Fibroblast of skin of scalp (primary cell): Measurements from ENCODE around the gene ANKS1B.

Experiments
- DNase-seq: peaks from one replicate; pipeline ENCODE4 v3.0.0-alpha.2; 2013

The ANKS1B gene

DNA sequence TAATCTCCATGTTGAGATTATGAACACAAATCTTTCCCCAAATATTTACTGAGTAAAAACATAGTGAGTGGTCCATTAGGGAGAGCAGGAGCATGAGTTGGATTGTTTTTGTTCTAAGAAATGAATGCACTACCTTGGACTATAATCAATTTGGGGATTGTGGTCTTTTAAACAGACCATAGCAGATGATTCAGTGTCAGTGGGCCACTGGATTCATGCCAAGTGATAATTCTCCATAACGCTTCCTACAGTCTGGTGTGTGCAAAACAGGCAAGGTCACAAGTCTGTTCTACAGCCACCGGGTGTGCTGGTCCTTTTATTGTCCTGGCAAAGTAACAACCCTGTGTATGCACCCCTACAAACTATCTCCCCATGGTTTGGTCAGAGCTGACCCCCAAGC lies 1073.3 kb downstream of the ANKS1B start:
- no peak for DNase-seq

DNA sequence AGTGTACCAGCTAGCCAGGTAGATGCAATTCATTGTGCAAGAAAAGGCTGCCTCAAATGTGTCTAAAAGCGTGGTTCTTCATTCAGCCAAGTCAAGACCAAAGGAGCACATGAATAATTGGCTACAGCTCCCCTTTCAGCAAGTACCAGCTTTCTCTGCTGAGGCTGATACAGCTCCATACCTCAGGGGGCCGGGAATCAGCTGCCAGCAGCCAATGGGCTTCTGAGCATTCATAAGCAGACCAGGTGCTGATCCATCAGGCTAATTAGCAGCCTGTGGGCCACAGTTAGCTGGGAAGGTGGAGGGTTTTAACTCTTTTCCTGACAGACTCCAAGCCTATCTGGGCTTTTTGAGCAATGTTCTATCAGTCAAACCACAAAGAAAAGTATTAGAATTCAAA lies 1075.0 kb downstream of the ANKS1B start:
- no peak for DNase-seq

DNA sequence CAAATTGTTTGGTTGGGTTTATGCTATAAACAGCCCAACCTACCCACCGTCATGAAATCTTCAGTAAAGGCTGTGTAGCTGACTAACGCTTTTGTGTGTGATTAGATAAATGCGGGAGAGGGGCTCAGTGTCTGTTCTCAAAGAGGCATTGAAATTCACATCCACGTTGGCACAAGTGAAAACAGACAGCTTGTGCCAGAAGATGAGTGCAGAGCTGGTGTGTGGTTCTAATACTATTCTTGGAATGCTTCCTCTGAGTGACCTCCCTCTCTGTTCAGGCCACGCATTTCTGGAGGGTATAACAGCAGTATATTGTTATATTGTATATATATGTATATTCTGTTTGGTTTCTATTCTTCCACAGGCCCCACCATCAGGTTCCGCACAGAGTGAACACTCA lies 1075.9 kb downstream of the ANKS1B start:
- DNase-seq = no peak

DNA sequence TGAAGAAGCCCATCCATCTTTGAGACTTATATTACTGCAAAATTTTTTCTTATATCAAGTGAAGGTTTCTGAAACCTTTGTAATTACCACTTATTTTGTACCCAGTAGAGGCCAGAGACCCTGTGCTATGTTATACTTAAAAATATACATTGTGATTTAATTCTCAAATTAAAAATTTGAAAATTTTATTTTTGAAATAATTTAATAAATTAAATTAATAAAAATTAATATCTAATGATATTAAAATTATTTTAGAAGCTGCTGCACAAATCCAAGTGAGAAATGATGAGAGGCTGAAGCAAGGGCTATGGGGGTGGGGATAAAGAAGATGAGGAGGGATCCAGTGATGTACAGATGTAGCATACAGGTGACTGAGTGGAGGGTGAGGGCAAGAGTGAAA lies 1080.9 kb downstream of the ANKS1B start:
- no peak for DNase-seq

DNA sequence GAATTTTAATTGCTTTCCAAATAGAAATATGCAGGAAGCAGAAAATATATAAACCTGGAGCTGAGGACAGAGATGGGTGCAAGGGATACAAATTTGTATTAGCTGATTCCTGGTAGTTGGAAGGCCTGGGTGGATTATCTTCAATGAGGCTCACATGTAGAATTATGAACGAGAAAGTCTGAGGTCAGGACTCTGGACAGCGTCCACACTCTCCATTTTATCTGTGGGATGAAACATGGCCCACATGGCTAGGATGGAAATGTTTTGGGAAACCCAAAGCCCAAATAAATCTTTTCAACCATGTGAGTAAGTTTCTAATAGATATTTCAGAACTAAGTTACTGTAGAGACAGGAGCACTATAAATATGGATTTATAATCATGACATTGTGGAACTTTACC lies 1083.5 kb downstream of the ANKS1B start:
- no peak for DNase-seq

DNA sequence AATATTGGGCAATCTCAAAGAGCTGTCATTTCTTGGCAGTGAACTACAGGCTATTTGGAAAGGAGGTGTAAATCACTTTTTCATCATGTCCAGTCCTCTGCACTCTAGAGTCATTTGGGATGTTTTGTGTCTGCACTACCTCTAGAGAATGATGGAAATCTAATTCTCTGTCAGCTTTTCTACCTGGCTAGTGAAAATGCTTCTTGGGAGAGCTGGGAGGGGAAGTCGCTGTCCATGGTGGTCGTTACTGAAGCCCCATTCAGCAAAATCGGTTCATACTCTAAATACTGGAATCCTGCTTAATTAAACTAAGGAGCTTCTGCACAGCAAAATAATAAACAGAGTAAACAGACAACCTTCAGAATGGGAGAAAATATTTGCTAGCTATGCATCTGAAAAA lies 1087.8 kb downstream of the ANKS1B start:
- peak; percentile 10 for DNase-seq

DNA sequence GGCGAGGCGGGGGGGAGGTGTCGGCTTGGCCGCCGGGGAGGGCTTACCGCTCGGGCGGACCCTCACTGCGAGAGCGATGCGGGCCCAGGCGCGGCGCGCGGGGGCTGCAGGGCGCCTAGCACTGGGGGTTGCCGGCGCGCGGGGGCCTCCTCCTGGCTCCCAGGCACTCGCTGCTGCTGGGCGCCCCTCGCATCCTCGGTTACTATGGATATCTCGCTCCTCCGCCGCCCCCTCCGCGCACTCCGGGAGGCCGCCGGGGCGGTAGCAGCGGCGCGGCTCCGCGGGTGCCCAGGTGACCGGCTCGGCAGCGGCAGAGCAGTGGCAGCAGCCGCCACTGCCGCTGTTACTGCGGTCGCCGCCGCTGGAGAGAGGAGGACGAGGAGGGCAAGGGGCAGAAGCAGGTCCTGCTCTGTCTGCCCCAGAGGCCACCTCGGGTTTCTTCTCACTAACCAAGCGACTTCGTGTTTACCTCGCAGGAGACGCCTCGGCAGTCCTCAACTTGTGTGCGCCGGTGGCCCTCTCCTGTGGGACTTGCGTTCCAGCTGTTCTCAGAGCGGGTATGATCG lies 1089.6 kb downstream of the ANKS1B start:
- no peak for DNase-seq

DNA sequence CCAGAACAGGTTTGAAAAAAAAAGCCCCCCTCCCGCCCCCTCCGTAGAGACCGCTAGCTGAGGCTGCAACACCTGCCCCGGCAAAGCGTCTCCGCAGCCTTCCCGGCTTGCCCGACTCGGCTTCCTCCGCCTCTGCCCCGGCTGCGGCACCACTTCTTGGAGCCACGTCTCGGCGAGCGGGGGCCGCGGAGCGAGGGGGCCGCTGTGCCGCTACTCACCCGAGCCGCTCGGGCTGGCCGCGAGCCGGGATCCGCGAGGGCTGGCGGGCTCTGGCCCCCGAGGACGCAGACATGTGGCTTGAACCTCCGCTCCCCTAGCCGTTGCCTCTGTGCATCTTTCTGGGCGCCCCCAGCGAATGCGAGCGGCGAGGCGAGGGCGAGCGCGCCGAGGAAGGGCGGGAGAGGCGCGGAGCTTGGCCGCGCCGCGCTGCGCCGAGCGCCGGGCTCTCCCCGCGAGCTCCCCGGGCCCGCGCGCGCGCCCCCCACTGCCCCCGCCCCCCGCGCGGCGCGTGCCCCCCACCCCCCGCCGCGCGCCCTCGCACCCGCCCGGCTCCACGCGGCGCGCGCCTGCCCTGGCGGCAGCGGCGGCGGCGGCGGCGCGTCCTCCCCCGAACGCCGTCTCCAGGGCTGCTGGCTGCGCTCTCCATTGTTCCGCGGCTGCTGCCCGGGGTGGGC lies 1090.2 kb downstream of the ANKS1B start:
- no peak for DNase-seq

DNA sequence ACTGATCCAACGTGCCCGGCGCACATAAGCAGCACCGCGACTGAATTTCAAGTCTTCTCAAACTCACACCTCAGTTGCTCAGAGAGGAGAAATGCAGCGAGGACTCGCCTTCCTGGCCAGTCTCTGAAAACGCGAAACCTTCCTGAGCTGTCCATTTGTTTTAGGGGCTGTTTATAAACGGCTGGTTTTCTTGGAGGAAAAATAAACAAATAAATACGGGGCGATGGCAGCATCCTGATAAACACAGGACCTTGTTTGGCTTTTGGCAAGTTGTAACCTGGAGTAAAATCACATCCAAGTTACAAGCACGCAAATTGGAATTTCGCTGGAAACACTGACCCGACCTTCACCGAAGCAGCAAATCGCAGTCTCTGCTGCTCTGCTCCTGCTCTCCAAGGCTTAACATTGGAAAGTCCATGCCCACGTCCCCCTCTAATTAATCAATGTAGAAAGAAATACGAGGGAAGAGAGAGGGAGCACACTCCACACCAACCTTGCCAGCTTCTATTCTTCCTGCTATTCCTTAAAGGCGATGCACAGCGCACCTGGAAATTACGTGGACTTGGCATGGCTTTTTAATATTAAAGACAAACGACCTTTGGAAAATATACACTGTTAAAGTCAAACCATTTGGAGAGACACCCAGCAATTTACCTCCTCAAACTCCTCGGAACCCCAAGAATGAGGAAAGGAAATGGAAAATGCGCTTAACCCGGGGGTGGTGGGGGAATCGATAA lies 1090.9 kb downstream of the ANKS1B start:
- no peak for DNase-seq

DNA sequence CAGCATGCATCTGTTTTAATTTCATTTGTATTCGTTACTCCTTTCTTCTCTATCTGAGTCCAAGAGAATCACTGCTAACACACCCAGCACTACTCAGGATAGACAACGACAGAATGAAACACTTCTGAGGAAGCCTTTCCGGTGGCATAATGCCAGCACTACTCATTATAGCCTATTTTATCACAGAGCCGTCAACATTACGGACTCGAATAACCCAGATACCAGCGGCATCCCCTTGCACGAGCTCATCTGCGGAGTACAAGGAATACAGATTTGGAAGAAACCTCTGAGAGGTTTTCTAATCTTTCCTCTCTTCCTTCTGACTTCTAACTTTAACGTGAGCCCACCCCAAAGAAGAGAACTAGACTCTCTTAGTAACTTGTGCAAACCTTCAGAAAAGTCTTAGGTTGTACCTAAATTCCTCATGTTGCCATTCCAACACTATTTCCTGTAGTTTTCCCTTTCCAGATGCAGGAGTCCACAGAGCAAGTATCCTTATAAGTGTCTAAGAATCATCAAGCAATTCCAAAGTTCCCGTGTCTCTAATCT lies 1091.5 kb downstream of the ANKS1B start:
- no peak for DNase-seq

DNA sequence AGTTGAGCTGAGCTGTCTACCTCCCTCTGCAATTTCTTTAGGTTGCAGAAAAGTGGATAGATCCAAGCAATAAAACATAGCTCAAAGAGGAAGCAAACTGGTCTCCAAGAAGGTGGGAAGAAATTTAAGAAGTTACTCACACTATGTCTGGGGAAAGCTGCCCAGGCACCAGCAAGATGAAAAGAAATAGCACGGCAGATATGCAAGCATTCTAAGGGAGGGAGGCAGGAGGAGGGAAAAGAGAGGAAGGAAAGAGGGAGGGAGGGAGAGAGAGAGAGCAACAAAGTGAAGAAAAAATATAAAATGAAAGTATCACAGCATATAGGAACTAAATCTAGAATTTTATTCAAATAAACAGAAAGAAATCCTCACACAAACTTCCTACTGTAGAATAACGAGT lies 1099.0 kb downstream of the ANKS1B start:
- DNase-seq = no peak

DNA sequence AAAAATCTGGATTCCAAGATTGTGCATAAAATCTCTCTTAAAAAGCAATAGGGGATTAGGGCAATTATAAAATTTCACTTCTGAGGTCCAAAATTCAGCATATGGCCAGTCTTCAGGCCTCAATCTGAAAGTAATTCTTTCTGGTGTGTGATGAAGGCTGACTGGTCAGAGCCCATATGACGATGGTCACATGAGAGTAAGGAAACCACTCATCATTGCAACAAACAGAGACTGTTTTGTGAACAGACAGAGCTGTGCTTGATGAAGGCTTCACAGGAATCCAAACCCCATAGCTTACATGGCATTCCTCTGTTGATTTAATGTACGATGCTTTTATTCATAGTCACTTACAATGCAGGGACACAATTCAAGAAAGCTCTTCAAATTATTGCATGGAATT lies 1101.5 kb downstream of the ANKS1B start:
- no peak for DNase-seq

DNA sequence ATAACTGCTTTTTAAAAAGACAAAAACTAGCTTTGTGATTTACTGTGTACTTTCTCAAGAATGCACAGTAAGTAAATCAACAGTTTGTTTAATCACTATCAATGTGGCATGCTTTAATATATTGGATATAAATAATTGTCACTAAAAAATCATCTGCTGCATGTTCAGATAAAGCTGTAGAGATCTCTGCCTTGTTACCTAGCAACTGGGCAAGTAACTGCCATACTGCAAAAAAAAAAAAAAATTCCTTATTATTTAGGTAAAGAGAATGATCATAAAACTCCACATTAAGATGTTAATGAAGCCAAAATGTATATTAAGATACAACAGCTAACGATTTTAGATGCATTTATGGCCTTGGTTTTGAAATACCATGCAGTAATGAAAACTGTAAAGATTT lies 1102.2 kb downstream of the ANKS1B start:
- DNase-seq = no peak

DNA sequence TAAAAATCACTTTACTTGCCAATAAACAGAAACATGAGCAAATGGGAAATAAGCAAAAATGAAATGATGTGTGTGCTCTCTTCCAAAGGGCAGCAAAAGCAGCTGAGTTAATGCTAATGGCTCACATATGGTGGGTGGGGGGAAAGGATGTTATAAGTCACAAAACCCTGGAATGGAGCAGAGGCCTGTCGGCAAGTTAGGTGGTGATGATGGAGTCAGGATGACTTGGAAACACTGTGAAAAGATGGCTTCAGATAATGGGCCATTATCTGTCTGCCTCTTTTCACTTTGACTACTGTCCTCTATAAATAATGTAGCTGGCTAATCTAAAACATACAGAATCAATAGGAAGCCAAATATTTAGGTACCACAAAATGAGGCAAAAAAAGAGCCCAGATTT lies 1111.0 kb downstream of the ANKS1B start:
- no peak for DNase-seq

DNA sequence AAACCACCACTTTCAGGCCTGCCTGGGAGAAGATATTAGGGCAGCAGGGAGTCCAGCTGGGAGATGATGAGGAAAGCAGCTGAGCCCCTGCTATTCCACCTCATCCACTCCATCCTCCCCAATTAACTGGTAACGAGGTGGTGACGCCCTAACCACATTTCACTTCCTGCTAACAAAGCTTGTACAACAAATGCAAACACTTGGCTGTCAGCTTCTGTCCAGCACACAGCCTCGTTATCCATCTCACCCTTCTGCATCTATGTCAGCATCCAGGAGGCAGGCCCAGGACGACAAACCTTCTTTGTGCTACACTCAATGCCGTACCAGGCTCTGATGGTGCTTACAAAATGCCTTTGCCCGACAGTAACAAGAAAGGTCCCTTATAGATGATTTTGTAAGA lies 1114.2 kb downstream of the ANKS1B start:
- DNase-seq = no peak

DNA sequence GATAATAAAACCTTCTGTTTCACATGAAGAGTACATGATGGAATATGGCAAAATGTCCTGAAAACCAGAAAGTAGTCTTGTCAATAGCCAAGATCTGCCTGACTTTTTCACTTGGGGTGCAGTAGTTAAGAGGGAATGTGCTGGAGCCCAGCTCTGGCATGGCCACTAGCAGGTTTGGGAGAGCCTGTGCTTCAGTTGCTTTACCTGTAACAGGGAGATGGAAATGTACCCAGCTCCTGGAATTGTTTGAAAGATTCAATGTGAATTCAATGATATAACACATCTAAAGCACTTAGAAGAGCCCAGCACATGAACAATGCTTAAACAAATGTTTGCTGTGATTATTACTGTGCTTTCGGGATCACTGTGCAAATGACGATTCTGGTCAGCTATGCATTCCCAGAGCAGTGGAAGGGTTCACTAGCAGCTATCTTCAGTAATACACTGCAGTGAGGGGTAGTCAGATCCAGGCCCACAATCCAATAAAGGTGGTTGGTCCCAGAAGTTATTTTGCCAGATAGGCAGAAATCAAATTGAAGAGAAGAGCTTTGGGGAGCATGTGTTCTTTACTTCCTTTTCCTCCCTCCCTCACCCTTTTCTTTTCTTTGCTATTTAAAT lies 1114.7 kb downstream of the ANKS1B start:
- DNase-seq = no peak

DNA sequence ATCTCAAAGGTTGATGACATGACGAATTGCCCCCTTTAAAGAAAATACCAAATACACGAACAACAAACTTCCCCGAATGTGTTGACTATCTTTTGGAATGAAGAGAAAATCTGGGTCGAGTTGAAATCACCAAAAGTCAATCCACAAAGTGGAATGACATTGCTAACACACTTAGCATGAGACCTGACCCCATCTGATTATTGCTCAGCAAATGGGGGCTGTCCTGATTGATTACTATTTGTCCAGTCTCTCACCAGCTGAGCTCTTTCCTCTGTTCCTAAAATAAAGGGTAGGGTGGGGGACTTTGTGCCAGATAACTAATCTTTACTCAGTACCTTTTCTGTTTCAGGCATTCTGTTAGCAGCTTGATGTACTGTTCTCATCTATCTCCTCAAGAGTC lies 1116.2 kb downstream of the ANKS1B start:
- DNase-seq = no peak

DNA sequence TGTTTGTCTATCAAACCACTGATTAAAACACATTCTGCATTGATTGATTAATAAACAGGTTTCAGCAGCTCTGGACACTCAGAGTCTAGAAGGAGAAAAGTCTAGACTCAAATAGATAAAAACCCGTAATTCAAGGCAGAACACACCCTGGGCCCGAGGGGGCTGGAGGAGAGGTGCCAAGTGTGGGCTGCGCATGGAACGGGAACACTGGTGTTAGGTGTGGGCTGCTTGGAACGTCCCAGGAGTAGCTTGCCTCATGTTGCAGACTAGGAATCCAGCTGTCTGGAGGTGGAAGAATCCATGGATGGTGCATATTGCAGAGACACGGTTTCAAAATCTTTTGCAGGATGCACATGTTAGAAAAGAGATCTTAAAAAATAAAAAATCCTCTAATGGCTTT lies 1116.7 kb downstream of the ANKS1B start:
- no peak for DNase-seq

DNA sequence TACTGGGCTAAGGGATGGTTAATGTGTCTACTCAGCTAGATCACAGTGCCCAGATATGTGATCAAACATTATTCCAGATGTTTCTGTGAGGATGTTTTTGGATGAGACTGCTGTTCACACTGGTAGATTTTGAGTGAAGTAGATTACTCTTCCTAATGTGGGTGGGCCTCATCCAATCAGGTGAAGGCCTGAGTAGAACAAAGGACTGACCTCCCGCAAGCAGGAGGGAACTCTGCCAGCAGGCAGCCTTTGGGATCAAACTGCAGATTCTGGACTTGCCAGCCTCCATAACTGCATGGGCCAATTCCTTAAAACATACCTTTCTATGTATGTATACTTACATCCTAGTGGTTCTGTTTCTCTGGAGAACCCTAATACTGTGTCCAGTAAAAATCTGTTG lies 1120.4 kb downstream of the ANKS1B start:
- DNase-seq = no peak

DNA sequence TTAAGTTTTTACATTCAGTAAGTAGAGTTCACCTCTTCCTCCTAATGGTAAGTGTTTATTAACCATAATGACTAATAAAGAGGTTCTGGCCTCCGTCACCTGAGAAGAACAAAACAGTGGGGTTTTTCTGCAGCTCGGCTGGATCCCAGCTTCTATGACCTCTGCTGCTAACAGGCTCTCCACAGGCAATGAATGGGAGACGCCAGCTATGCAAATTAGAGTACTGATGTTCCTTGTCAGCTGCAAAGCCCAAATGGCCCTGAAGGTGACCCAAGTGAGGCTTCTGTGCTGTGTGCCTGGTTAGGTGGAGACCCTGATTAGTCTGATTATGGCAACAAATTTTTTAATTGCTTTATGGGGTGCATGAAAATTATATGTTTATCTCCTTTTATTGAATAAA lies 1121.6 kb downstream of the ANKS1B start:
- no peak for DNase-seq

DNA sequence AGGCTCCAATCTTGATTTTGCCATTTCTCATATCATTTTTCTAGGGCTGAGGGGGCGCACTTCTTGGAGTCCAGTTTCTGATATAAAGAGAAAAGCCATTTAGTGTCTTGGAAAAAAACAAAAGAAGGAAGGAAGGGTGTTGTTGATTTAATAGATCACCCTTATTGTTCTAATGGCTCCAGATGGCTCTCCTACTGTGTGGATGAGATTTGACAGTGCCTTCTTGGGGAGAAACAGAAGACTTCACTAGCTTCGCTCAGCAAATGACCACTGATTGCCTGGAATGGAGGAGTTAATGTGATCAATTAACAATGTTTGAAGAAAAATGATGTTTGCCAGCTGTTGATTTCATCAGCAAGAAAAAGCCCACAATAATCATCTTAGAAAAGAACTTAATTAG lies 1123.5 kb downstream of the ANKS1B start:
- DNase-seq = no peak

DNA sequence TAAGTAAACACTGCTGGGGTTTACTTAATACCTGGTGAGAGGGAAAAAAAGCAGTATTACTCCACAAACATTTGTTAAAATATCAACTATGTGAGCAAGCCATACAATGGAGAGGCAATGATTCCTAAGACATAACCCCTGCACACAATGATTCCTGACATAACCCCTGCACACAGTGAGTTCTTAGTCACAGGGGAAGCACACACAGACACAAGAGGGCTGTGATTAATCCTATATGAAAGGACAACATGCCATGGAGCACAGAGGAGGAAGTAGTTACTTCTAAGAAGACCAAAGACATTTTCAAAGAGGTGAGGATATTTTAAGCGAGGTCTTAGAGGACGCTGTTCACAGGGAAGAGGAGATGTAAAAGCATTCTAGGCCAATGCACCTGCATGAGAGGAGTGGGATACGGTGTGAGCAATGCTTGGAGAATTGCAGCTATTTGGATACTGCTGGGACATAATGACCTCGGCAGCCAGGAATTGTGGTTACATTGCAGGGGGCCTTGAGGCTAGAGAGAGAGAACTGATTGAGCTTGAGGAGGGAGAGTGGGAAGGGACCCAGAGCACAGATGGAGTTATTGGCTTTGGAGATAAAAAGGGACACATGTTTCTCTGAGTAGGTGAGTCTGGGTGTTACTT lies 1127.7 kb downstream of the ANKS1B start:
- peak; percentile 66 for DNase-seq

DNA sequence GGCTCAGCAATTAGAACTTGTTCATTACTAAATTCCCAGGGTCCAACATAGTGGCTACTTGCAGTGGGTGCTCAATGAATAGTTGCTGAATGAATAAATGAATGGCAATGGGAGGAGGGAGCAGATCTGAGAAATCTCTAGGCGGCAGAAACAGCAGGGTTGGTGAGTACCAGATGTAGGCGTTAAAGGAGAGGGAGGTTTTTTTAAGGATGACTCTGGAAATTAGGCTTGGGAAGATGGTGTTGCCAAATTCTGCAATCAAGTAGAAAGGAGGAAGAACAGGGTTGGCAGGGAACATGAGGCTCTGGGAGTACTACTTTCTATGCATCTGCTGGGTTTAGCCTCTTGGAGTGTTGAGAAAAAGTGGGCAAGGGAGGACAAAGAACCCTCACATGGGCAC lies 1132.6 kb downstream of the ANKS1B start:
- no peak for DNase-seq
